Progenitor cell of endocrine pancreas (in vitro differentiated cells): ENCODE data around the gene MTMR11. TPM values are rescaled to one million over a fixed set of nuclear protein-coding genes. Genes with fewer than 3 reads are reported as not detected.
A peak's percentile ranks its signal among the peaks of the same experiment; 100 is the strongest.

Experiments
- DNase-seq: peaks from one replicate; pipeline ENCODE4 v3.0.0; 2021; ENCODE audit warnings: low spot score; ENCODE audit not compliant: unreplicated experiment
- H3K27ac Mint-ChIP-seq: 2 replicates; pipeline ENCODE4 v1.8.0; 2021; ENCODE audit warnings: mild to moderate bottlenecking, moderate library complexity, mixed read lengths
- H3K27me3 Mint-ChIP-seq: 2 replicates; pipeline ENCODE4 v1.8.0; 2021; ENCODE audit warnings: mixed read lengths
- H3K36me3 Mint-ChIP-seq: 2 replicates; pipeline ENCODE4 v1.8.0; 2022; ENCODE audit warnings: mixed read lengths; ENCODE audit not compliant: insufficient read depth
- H3K4me1 Mint-ChIP-seq: 2 replicates; pipeline ENCODE4 v1.8.0; 2021; ENCODE audit warnings: low read depth, mixed read lengths
- H3K4me3 Mint-ChIP-seq: 2 replicates; pipeline ENCODE4 v1.8.0; 2021; ENCODE audit warnings: low read depth, mild to moderate bottlenecking, moderate library complexity, mixed read lengths
- H3K9me3 Mint-ChIP-seq: 2 replicates; pipeline ENCODE4 v1.8.0; 2021; ENCODE audit warnings: low read depth, mixed read lengths
- total RNA-seq: library from RNA; stranded (reverse); gene quantifications from 2 replicates; pipeline ENCODE4 v1.2.1, GENCODE V29; 2021
- TF ChIP-seq, protein P1 (sequence below): fragments of 200-600 bp; sonication (generic); IDR thresholded peaks from one replicate; pipeline ENCODE4 v1.5.0; 2021; ENCODE audit warnings: antibody characterized with exemption, mild to moderate bottlenecking; ENCODE audit not compliant: unreplicated experiment

Gene MTMR11
- total RNA-seq, 1 donor from 2014 or later = 8.5 TPM

GRCh38 chr1:149972547-149972946, 35.9 kb upstream of the MTMR11 start:
- TF ChIP-seq, protein P1, sequence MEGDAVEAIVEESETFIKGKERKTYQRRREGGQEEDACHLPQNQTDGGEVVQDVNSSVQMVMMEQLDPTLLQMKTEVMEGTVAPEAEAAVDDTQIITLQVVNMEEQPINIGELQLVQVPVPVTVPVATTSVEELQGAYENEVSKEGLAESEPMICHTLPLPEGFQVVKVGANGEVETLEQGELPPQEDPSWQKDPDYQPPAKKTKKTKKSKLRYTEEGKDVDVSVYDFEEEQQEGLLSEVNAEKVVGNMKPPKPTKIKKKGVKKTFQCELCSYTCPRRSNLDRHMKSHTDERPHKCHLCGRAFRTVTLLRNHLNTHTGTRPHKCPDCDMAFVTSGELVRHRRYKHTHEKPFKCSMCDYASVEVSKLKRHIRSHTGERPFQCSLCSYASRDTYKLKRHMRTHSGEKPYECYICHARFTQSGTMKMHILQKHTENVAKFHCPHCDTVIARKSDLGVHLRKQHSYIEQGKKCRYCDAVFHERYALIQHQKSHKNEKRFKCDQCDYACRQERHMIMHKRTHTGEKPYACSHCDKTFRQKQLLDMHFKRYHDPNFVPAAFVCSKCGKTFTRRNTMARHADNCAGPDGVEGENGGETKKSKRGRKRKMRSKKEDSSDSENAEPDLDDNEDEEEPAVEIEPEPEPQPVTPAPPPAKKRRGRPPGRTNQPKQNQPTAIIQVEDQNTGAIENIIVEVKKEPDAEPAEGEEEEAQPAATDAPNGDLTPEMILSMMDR = no peak
- no peak overlapping the region for H3K27ac Mint-ChIP-seq
- no peak for DNase-seq
- H3K4me1 Mint-ChIP-seq = peaks cover 3% of the 10 kb centered on the region
- H3K36me3 Mint-ChIP-seq = peaks cover 23% of the 10 kb centered on the region
- H3K9me3 Mint-ChIP-seq = no peaks in the 10 kb centered on the region
- H3K27me3 Mint-ChIP-seq = no peaks in the 10 kb centered on the region
- H3K4me3 Mint-ChIP-seq = no peak overlapping the region

DNA sequence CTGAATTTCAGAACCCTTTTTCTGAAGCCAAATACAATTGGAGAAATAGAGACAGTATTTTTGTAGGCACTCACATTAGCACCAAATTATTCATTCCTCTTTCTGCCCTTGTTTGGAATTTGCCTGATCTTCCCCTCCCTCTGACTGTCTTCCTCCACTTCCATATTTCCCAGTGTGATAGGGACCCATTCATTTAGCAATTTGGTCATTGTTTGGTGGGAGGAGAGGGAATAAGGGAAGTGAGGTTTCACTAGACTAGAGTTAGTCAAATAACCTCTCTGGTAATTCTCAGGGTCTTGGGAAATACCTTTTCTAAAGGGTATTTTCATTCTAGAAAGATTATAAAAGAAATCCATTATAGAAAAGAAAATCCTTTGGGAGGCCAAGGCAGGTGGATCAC, 31.0 kb upstream of the MTMR11 start:
- no peak overlapping the region for H3K27ac Mint-ChIP-seq
- peaks cover 11% of the 10 kb centered on the region for H3K4me1 Mint-ChIP-seq
- H3K9me3 Mint-ChIP-seq = no peaks in the 10 kb centered on the region
- DNase-seq = no peak
- peaks cover 22% of the 10 kb centered on the region for H3K36me3 Mint-ChIP-seq
- H3K4me3 Mint-ChIP-seq = no peak overlapping the region
- TF ChIP-seq, protein P1 = no peak
- no peaks in the 10 kb centered on the region for H3K27me3 Mint-ChIP-seq

- no peaks in the 10 kb centered on the region for H3K27me3 Mint-ChIP-seq
- peak overlapping the region; percentile 92 for H3K27ac Mint-ChIP-seq
- no peak for DNase-seq
- TF ChIP-seq, protein P1 = peak; percentile 16
- peaks cover 11% of the 10 kb centered on the region for H3K4me1 Mint-ChIP-seq
- no peaks in the 10 kb centered on the region for H3K9me3 Mint-ChIP-seq
- H3K4me3 Mint-ChIP-seq = peak overlapping the region; percentile 38
- peaks cover 19% of the 10 kb centered on the region for H3K36me3 Mint-ChIP-seq
Observed at GRCh38 chr1:149967041-149967440, 30.4 kb upstream of the MTMR11 start.

- DNase-seq = no peak
- peaks cover 11% of the 10 kb centered on the region for H3K4me1 Mint-ChIP-seq
- peaks cover 19% of the 10 kb centered on the region for H3K36me3 Mint-ChIP-seq
- H3K4me3 Mint-ChIP-seq = no peak overlapping the region
- H3K27ac Mint-ChIP-seq = no peak overlapping the region
- TF ChIP-seq, protein P1 = no peak
- no peaks in the 10 kb centered on the region for H3K9me3 Mint-ChIP-seq
- no peaks in the 10 kb centered on the region for H3K27me3 Mint-ChIP-seq
Observed at GRCh38 chr1:149966405-149966804, 29.7 kb upstream of the MTMR11 start.

DNA sequence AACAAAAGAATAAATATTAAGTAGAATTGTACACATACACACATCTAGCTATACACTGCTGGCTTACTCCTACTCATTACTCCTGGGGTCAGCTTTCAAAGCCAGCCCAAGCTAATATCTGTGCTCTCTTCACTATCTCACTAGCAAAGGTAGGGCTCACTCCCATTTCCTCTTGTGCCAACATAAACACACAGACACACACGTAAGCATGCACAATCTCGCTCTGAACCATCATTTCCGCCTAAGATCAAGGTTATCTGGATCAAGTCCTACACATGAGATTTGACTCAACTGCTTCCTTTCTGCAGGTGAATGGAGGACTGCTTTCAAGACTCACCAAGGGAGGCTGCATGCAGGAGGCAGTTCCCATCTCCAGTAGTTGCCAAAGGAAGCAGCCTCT, 28.8 kb upstream of the MTMR11 start:
- TF ChIP-seq, protein P1 = no peak
- no peaks in the 10 kb centered on the region for H3K27me3 Mint-ChIP-seq
- H3K4me3 Mint-ChIP-seq = no peak overlapping the region
- no peak for DNase-seq
- peaks cover 11% of the 10 kb centered on the region for H3K4me1 Mint-ChIP-seq
- H3K9me3 Mint-ChIP-seq = no peaks in the 10 kb centered on the region
- H3K27ac Mint-ChIP-seq = no peak overlapping the region
- peaks cover 19% of the 10 kb centered on the region for H3K36me3 Mint-ChIP-seq
